ENCODE measurements around the gene SMYD5. TPM values are rescaled to one million over a fixed set of nuclear protein-coding genes. Genes with fewer than 3 reads are reported as not detected.

SMYD5 gene
- total RNA-seq, 1 experiment from 2014 or later = 37.4 TPM

- no peak for TF ChIP-seq REST (IDR thresholded peaks at IDR 0.05; ENCODE audit: low read depth)
These were observed 43.0 kb downstream of the SMYD5 start (continued) for GRCh38 chr2:73257021-73257420.

- Histone ChIP-seq H3K36me3 (ENCODE audit: control insufficient read depth in 1 of 2, insufficient read depth in 2 of 2, low read length in 2 of 2) (peaks cover 17 to 18% of the 10 kb centered on the region in 2 experiments; a peak in 3 of 4 replicates), H3K9me2 (ENCODE audit: insufficient read depth) (no peaks in the 10 kb centered on the region), H3K4me2 (ENCODE audit: low read length) (no peak overlapping the region), H3K79me2 (ENCODE audit: insufficient read depth, low read length) (no peaks in the 10 kb centered on the region), H3K27me3 (ENCODE audit: insufficient read depth, low read length) (no peaks in the 10 kb centered on the region), H3K4me1 (ENCODE audit: control insufficient read depth in 1 of 2, insufficient read depth in 2 of 2, low read length in 2 of 2) (no peaks in the 10 kb centered on the region), H4K20me1 (ENCODE audit: insufficient read depth) (no peaks in the 10 kb centered on the region; the same call in 1 of the 2 replicates), H2AFZ (ENCODE audit: low read depth, low read length, poor library complexity, severe bottlenecking) (no peak overlapping the region), H3K9me3 (ENCODE audit: control insufficient read depth in 1 of 2, insufficient read depth in 1 of 2, low read depth in 1 of 2, low read length in 2 of 2) (no peaks in the 10 kb centered on the region), H3K4me3 (replicated peaks in 1 of 2; ENCODE audit: low read depth in 1 of 2, low read length in 2 of 2) (no peak overlapping the region), H3K27ac (ENCODE audit: low read depth, low read length) (no peak overlapping the region), H3K9ac (ENCODE audit: low read length) (no peak overlapping the region)
- no peak for ATAC-seq
- intact Hi-C loops (cut with micrococcal nuclease) = no loop called here
- ChIA-PET CTCF (interaction anchor here (1.0 kb wide), 1 partner anchor 11 kb away, joined by 6 read pairs; no protein-coding TSS in a partner anchor), POLR2A (interaction anchor here (1.7 to 1.8 kb wide), 2 partner anchors 13 to 24 kb away, joined by 3 to 5 read pairs; partner anchors contain the start of gene PRADC1), RAD21 (ENCODE audit: low non-redundant PET in 1 of 2, low total read pairs in 2 of 2, uncharacterized antibody in 2 of 2, unreplicated experiment in 2 of 2) (no interaction called here)
- no TSS peak for BruUV-seq (replicated peaks)
- DNase-seq (ENCODE audit: low read depth, low spot score) = no peak
- TF ChIP-seq EZH2 (IDR thresholded peaks at IDR 0.05) = no peak
- no peak for TF ChIP-seq EGR1 (IDR thresholded peaks at IDR 0.05; ENCODE audit: low read depth)
- no peak for TF ChIP-seq CEBPB (IDR thresholded peaks at IDR 0.05; ENCODE audit: low read depth)
- TF ChIP-seq POLR2A (IDR thresholded peaks at IDR 0.05; ENCODE audit: borderline replicate concordance, extremely low read depth, insufficient read depth, insufficient read length) = no peak
- TF ChIP-seq ELF1 (IDR thresholded peaks at IDR 0.05; ENCODE audit: borderline replicate concordance, low read depth) = no peak
- no peak for TF ChIP-seq SRF (IDR thresholded peaks at IDR 0.05; ENCODE audit: low read depth)
- no peak for TF ChIP-seq REST (IDR thresholded peaks at IDR 0.05; ENCODE audit: low read depth)
- TF ChIP-seq SIN3A (IDR thresholded peaks at IDR 0.05; ENCODE audit: low read depth) = no peak
- TF ChIP-seq ZFX (IDR thresholded peaks at IDR 0.05) = no peak
- TF ChIP-seq JUND (IDR thresholded peaks at IDR 0.05) = no peak
- no peak for TF ChIP-seq FOSL1 (IDR thresholded peaks at IDR 0.05; ENCODE audit: low read depth)
- TF ChIP-seq CBX3 (IDR thresholded peaks at IDR 0.05; ENCODE audit: low read depth) = no peak
- TF ChIP-seq SP1 (IDR thresholded peaks at IDR 0.05; ENCODE audit: low read depth) = no peak
- TF ChIP-seq TCF7L2 (IDR thresholded peaks at IDR 0.05; ENCODE audit: borderline replicate concordance, extremely low read depth, insufficient read depth, insufficient read length) = no peak
- TF ChIP-seq CTCF (IDR thresholded peaks at IDR 0.05 in 2 of 3, conservative IDR thresholded peaks at IDR 0.05 in 1 of 3; ENCODE audit: borderline replicate concordance in 1 of 3, insufficient read depth in 1 of 3, low read depth in 2 of 3, low read length in 2 of 3) = no peak
- no peak for TF ChIP-seq RAD21 (IDR thresholded peaks at IDR 0.05; ENCODE audit: low read depth)
- TF ChIP-seq POLR2AphosphoS5 (IDR thresholded peaks at IDR 0.05; ENCODE audit: low read depth, low read length) = no peak
These were observed 43.5 kb downstream of the SMYD5 start for GRCh38 chr2:73257425-73258125.
